DMS 273 (cell line): ENCODE results near the gene PROM2.

ENCODE experiments used
- DNase-seq: peaks from one replicate; lab custom pipeline; 2025; ENCODE audit not compliant: unreplicated experiment; lab: John Stamatoyannopoulos, UW

PROM2 gene

GRCh38 chr2:95336406-95336805 lies 62.2 kb downstream of the PROM2 start:
- DNase-seq, result no peak

- no peak for DNase-seq
Observed at GRCh38 chr2:95337829-95338228, 63.6 kb downstream of the PROM2 start.
